HCT116 (cell line): Measurements from ENCODE around the gene PPFIBP1. TPM values are rescaled to one million over a fixed set of nuclear protein-coding genes. Genes with fewer than 3 reads are reported as not detected.

Experiments
- ATAC-seq: fragments of 200-7000 bp; cut with Tn5 transposase; 2 replicates; pipeline ENCODE4 v1.9.1; 2020; ENCODE audit warnings: mild to moderate bottlenecking, moderate library complexity
- BruUV-seq: library from RNA; stranded (reverse); fragments of 400-500 nt; replicated peaks from 2 replicates; lab custom pipeline; 2021; lab: Mats Ljungman, UMichigan
- CTCF ChIA-PET: fragments of 300-600 bp; sonication (Branson Sonifier 250); formaldehyde crosslinking; loops from one replicate; lab custom pipeline; 2021; ENCODE audit warnings: antibody characterized with exemption; lab: Charles Lee
- POLR2A ChIA-PET: fragments of 300-600, 350-600 bp; sonication (Branson Sonifier 250); formaldehyde crosslinking; loops from one replicate; lab custom pipeline; 2021; ENCODE audit warnings: antibody characterized with exemption; lab: Charles Lee
- RAD21 ChIA-PET, 2 experiments: fragments of 300-600 bp; sonication (Branson Sonifier 250); formaldehyde crosslinking; loops; one replicate each; lab custom pipeline; 2023; ENCODE audit warnings: low total read pairs in 2 of 2; ENCODE audit not compliant: uncharacterized antibody in 2 of 2, unreplicated experiment in 2 of 2, low non-redundant PET in 1 of 2; lab: Charles Lee
- DNase-seq: peaks from one replicate; pipeline ENCODE4 v3.0.0-alpha.2; 2010; ENCODE audit warnings: low read depth, low spot score
- H2AFZ ChIP-seq: fragments of 200-600 bp; shearing (Covaris generic), sonication (generic); 2 replicates; pipeline ENCODE4 v1.6.1; 2017; ENCODE audit warnings: low read depth, mixed run types, mixed read lengths, antibody characterized with exemption, low read length; ENCODE audit not compliant: poor library complexity, severe bottlenecking
- H3K27ac ChIP-seq: 2 replicates; pipeline ENCODE4 v1.5.1; 2012; ENCODE audit warnings: low read depth, low read length
- H3K27me3 ChIP-seq: fragments of 200-600 bp; sonication (generic); 2 replicates; pipeline ENCODE4 v1.6.1; 2016; ENCODE audit warnings: mixed run types, low read length, mixed read lengths; ENCODE audit not compliant: insufficient read depth
- H3K36me3 ChIP-seq, 2 experiments: fragments of 200-500 bp in 1 of 2; fragments of 200-600 bp in 1 of 2; sonication (Bioruptor generic) in 1 of 2; sonication (generic) in 1 of 2; 2 replicates each; pipeline versions ENCODE4 v1.5.1 to v1.6.1; 2014 to 2016; ENCODE audit warnings: low read length in 2 of 2, inconsistent platforms in 1 of 2, mixed read lengths in 1 of 2, mixed run types in 1 of 2; ENCODE audit not compliant: insufficient read depth in 2 of 2, control insufficient read depth in 1 of 2
- H3K4me1 ChIP-seq, 2 experiments: fragments of 200-600 bp in 1 of 2; sonication (generic) in 1 of 2; 2 replicates each; pipeline versions ENCODE4 v1.5.1 to v1.6.1; 2012 to 2017; ENCODE audit warnings: low read length in 2 of 2, inconsistent platforms in 1 of 2, mild to moderate bottlenecking in 1 of 2, mixed read lengths in 1 of 2, mixed run types in 1 of 2, moderate library complexity in 1 of 2; ENCODE audit not compliant: insufficient read depth in 2 of 2, control insufficient read depth in 1 of 2
- H3K4me2 ChIP-seq: fragments of 200-600 bp; sonication (generic); 2 replicates; pipeline ENCODE4 v1.6.1; 2017; ENCODE audit warnings: mixed run types, low read length, mixed read lengths
- H3K4me3 ChIP-seq, 2 experiments: fragments of 200-600 bp in 1 of 2; sonication (generic) in 1 of 2; replicated peaks in 1 of 2; 2 replicates each; pipeline ENCODE4 v1.5.1; 2011 to 2016; ENCODE audit warnings: low read length in 2 of 2, control low read depth in 1 of 2, low read depth in 1 of 2, mild to moderate bottlenecking in 1 of 2, mixed read lengths in 1 of 2, mixed run types in 1 of 2
- H3K79me2 ChIP-seq: fragments of 200-600 bp; sonication (generic); 2 replicates; pipeline ENCODE4 v1.6.1; 2017; ENCODE audit warnings: mild to moderate bottlenecking, mixed run types, low read length, moderate library complexity, mixed read lengths; ENCODE audit not compliant: insufficient read depth
- H3K9ac ChIP-seq: fragments of 200-600 bp; sonication (generic); 2 replicates; pipeline ENCODE4 v1.6.1; 2016; ENCODE audit warnings: low read length, mixed read lengths
- H3K9me2 ChIP-seq: fragments of 200-600 bp; sonication (generic), shearing (Covaris generic); 2 replicates; pipeline ENCODE4 v1.6.1; 2017; ENCODE audit warnings: mixed run types, mild to moderate bottlenecking, moderate library complexity; ENCODE audit not compliant: insufficient read depth
- H3K9me3 ChIP-seq, 2 experiments: fragments of 200-500 bp in 1 of 2; fragments of 200-600 bp in 1 of 2; sonication (Bioruptor generic) in 1 of 2; sonication (generic) in 1 of 2; 2 replicates each; pipeline ENCODE4 v1.6.1; 2014 to 2017; ENCODE audit warnings: low read length in 2 of 2, mixed read lengths in 2 of 2, inconsistent platforms in 1 of 2, low read depth in 1 of 2, mild to moderate bottlenecking in 1 of 2, mixed run types in 1 of 2, moderate library complexity in 1 of 2; ENCODE audit not compliant: control insufficient read depth in 1 of 2, insufficient read depth in 1 of 2
- H4K20me1 ChIP-seq: fragments of 200-600 bp; sonication (generic), shearing (Covaris generic); 2 replicates; pipeline ENCODE4 v1.6.1; 2017; ENCODE audit warnings: mixed run types, mild to moderate bottlenecking, moderate library complexity; ENCODE audit not compliant: insufficient read depth
- ATF3 ChIP-seq: IDR thresholded peaks from 2 replicates; pipeline ENCODE4 v1.6.1; 2012
- CEBPB ChIP-seq: IDR thresholded peaks from 2 replicates; pipeline ENCODE4 v1.6.1; 2012; ENCODE audit warnings: low read depth
- EGR1 ChIP-seq: IDR thresholded peaks from 2 replicates; pipeline ENCODE4 v1.6.1; 2012; ENCODE audit warnings: low read depth
- ELF1 ChIP-seq: IDR thresholded peaks from 2 replicates; pipeline ENCODE4 v1.6.1; 2012; ENCODE audit warnings: low read depth, borderline replicate concordance
- EZH2 ChIP-seq: fragments of 200-600 bp; sonication (generic); IDR thresholded peaks from 2 replicates; pipeline ENCODE4 v1.6.1; 2017; ENCODE audit warnings: antibody characterized with exemption, mixed run types
- EZH2phosphoT487 ChIP-seq: fragments of 200-600 bp; IDR thresholded peaks from 2 replicates; pipeline ENCODE4 v1.6.1; 2018; ENCODE audit warnings: antibody characterized with exemption, borderline replicate concordance
- FOSL1 ChIP-seq: IDR thresholded peaks from 2 replicates; pipeline ENCODE4 v1.6.1; 2012; ENCODE audit warnings: low read depth
- POLR2A ChIP-seq: IDR thresholded peaks from 2 replicates; pipeline ENCODE4 v1.7.0; 2011; ENCODE audit warnings: borderline replicate concordance; ENCODE audit not compliant: insufficient read depth, insufficient read length; ENCODE audit errors: extremely low read depth
- POLR2AphosphoS5 ChIP-seq: IDR thresholded peaks from 2 replicates; pipeline ENCODE4 v1.6.1; 2011; ENCODE audit warnings: mild to moderate bottlenecking, low read depth, low read length, moderate library complexity
- RAD21 ChIP-seq: IDR thresholded peaks from 2 replicates; pipeline ENCODE4 v1.6.1; 2012; ENCODE audit warnings: low read depth, mild to moderate bottlenecking
- SP1 ChIP-seq: IDR thresholded peaks from 2 replicates; pipeline ENCODE4 v1.6.1; 2012; ENCODE audit warnings: low read depth
- SRF ChIP-seq: IDR thresholded peaks from 2 replicates; pipeline ENCODE4 v1.6.1; 2012; ENCODE audit warnings: low read depth
- TCF7L2 ChIP-seq: IDR thresholded peaks from 2 replicates; pipeline ENCODE4 v1.7.0; 2011; ENCODE audit warnings: borderline replicate concordance, inconsistent platforms; ENCODE audit not compliant: insufficient read depth, insufficient read length; ENCODE audit errors: extremely low read depth
- YY1 ChIP-seq: IDR thresholded peaks from 2 replicates; pipeline ENCODE4 v1.6.1; 2011; ENCODE audit warnings: low read length, low read depth, moderate library complexity, mild to moderate bottlenecking; ENCODE audit not compliant: insufficient replicate concordance; ENCODE audit errors: extremely low read depth
- ZFX ChIP-seq: fragments of 450-650 bp; IDR thresholded peaks from 2 replicates; pipeline ENCODE4 v1.6.1; 2017
- ZNF274 ChIP-seq: fragments of 200-500 bp; sonication (Bioruptor generic); IDR thresholded peaks from 2 replicates; pipeline ENCODE4 v1.6.1; 2014; ENCODE audit warnings: mild to moderate bottlenecking, low read depth, low read length, inconsistent platforms
- intact Hi-C: fragments of 100-400 bp; cut with micrococcal nuclease; formaldehyde crosslinking; loops from 2 replicates; pipeline ENCODE4 v1.10.0; 2022
- total RNA-seq: library from RNA; stranded (reverse); gene quantifications from one replicate; pipeline ENCODE4 v1.2.1, GENCODE V29; 2021; ENCODE audit not compliant: unreplicated experiment
- TF ChIP-seq, protein P1 (sequence below): IDR thresholded peaks from 2 replicates; pipeline ENCODE4 v1.6.1; 2012; ENCODE audit warnings: low read depth
- TF ChIP-seq, protein P2 (sequence below): IDR thresholded peaks from 2 replicates; pipeline ENCODE4 v1.6.1; 2012
- TF ChIP-seq, protein P3 (sequence below): IDR thresholded peaks from 2 replicates; pipeline ENCODE4 v1.6.1; 2011; ENCODE audit warnings: mild to moderate bottlenecking, low read length, moderate library complexity; ENCODE audit not compliant: insufficient replicate concordance; ENCODE audit errors: extremely low read depth

The PPFIBP1 gene
- total RNA-seq, 1 experiment from 2014 or later = 102 TPM

DNA sequence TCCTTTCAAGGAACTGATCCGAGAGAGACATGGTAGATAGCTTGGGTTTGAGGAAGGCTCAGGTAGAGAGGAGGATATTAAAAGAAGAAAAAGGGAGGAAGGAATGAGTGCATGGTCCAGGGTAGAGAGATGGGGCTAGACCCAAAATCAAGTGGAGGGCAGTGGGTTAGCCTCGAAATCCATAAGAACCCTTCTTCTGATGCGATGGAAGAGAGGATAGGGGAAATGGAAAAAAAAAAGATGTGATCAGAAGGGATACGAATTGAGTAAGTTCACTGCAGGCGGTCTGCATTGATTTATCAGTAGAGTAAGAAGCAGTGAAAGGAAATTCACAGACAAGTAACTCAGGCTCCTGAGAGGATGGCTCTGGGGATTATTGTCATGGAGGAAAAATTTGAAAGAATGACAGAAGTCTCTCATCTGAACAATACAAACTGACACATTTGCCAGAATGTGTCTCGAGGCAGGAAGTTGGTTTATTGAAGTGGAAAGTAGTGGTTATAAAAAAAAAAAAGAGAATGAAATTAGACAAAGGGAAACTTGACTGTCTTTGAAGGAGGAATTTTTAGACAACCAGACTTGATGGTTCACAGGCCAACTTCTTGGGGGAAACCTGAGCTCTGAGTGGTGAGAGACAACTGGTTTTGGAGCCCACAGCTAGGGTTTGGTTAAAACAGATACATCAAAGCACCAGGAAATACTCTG is 10.2 kb downstream of the PPFIBP1 start (continued):
- TF ChIP-seq FOSL1 = no peak
- no peak for TF ChIP-seq ATF3
- no peak for TF ChIP-seq ZNF274
- TF ChIP-seq TCF7L2 = no peak
- no peak for TF ChIP-seq POLR2AphosphoS5
- no peak for TF ChIP-seq SRF

DNA sequence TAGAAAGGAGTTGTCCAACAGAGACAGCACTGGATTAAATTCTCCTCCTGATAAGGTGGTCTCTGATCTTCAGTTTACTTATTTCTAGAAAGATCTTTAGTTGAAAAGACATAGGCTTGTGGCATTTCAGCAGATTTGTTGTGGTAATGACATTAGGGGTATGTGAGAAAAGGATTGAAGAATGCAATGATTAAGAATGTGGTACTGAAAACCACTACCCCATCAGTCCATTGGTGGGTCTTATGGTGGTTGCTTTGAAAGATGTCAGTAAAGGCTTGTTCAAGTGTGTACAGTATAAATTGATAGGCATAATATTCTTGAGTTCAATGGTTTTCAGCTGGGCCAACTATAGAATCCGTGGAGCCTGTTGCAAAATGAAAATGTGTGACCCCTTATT is 10.8 kb downstream of the PPFIBP1 start:
- peaks cover 94% of the 10 kb centered on the region for H3K79me2 ChIP-seq
- no peaks in the 10 kb centered on the region for H3K36me3 ChIP-seq
- POLR2A ChIA-PET = interaction anchor here (0.6 to 0.7 kb wide), 2 partner anchors 9 to 11 kb away, joined by 3 to 4 read pairs; partner anchors contain the start of gene PPFIBP1
- CTCF ChIA-PET = no interaction called here
- intact Hi-C loops = no loop called here
- no peak overlapping the region for H2AFZ ChIP-seq
- H3K4me2 ChIP-seq = no peak overlapping the region
- no peaks in the 10 kb centered on the region for H3K9me2 ChIP-seq
- H3K4me1 ChIP-seq = peaks cover 33 to 39% of the 10 kb centered on the region in 2 experiments
- H3K9ac ChIP-seq = no peak overlapping the region
- BruUV-seq = no TSS peak
- no peak for ATAC-seq
- no peak overlapping the region for H3K27ac ChIP-seq
- H3K27me3 ChIP-seq = no peaks in the 10 kb centered on the region
- no peak for TF ChIP-seq TCF7L2
- no peak for TF ChIP-seq ZFX
- no peak for TF ChIP-seq YY1
- TF ChIP-seq CEBPB = no peak
- TF ChIP-seq, protein P1, sequence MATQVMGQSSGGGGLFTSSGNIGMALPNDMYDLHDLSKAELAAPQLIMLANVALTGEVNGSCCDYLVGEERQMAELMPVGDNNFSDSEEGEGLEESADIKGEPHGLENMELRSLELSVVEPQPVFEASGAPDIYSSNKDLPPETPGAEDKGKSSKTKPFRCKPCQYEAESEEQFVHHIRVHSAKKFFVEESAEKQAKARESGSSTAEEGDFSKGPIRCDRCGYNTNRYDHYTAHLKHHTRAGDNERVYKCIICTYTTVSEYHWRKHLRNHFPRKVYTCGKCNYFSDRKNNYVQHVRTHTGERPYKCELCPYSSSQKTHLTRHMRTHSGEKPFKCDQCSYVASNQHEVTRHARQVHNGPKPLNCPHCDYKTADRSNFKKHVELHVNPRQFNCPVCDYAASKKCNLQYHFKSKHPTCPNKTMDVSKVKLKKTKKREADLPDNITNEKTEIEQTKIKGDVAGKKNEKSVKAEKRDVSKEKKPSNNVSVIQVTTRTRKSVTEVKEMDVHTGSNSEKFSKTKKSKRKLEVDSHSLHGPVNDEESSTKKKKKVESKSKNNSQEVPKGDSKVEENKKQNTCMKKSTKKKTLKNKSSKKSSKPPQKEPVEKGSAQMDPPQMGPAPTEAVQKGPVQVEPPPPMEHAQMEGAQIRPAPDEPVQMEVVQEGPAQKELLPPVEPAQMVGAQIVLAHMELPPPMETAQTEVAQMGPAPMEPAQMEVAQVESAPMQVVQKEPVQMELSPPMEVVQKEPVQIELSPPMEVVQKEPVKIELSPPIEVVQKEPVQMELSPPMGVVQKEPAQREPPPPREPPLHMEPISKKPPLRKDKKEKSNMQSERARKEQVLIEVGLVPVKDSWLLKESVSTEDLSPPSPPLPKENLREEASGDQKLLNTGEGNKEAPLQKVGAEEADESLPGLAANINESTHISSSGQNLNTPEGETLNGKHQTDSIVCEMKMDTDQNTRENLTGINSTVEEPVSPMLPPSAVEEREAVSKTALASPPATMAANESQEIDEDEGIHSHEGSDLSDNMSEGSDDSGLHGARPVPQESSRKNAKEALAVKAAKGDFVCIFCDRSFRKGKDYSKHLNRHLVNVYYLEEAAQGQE = no peak
- TF ChIP-seq EZH2 = no peak
- no peak for TF ChIP-seq ELF1
- TF ChIP-seq SRF = no peak
- TF ChIP-seq POLR2A = no peak
- TF ChIP-seq, protein P2, sequence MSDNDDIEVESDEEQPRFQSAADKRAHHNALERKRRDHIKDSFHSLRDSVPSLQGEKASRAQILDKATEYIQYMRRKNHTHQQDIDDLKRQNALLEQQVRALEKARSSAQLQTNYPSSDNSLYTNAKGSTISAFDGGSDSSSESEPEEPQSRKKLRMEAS = no peak
- TF ChIP-seq, protein P3, sequence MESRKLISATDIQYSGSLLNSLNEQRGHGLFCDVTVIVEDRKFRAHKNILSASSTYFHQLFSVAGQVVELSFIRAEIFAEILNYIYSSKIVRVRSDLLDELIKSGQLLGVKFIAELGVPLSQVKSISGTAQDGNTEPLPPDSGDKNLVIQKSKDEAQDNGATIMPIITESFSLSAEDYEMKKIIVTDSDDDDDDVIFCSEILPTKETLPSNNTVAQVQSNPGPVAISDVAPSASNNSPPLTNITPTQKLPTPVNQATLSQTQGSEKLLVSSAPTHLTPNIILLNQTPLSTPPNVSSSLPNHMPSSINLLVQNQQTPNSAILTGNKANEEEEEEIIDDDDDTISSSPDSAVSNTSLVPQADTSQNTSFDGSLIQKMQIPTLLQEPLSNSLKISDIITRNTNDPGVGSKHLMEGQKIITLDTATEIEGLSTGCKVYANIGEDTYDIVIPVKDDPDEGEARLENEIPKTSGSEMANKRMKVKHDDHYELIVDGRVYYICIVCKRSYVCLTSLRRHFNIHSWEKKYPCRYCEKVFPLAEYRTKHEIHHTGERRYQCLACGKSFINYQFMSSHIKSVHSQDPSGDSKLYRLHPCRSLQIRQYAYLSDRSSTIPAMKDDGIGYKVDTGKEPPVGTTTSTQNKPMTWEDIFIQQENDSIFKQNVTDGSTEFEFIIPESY = no peak
- no peak for TF ChIP-seq ZNF274
- no peak for TF ChIP-seq FOSL1
- no peak for TF ChIP-seq EZH2phosphoT487
- no peak for TF ChIP-seq POLR2AphosphoS5
- TF ChIP-seq RAD21 = no peak
- no peak for TF ChIP-seq SP1
- no peak for TF ChIP-seq ATF3
- TF ChIP-seq EGR1 = no peak
- RAD21 ChIA-PET = no interaction called here
- no peak overlapping the region for H3K4me3 ChIP-seq
- H4K20me1 ChIP-seq = no peaks in the 10 kb centered on the region
- no peak for DNase-seq
- no peaks in the 10 kb centered on the region for H3K9me3 ChIP-seq
